Mammary epithelial cell (primary cell): ENCODE data around the gene TPSB2.

Source experiments
- EZH2 ChIP-seq: IDR thresholded peaks from 2 replicates; pipeline ENCODE4 v1.6.1; 2012; ENCODE audit warnings: low read length, inconsistent platforms, borderline replicate concordance
- TF ChIP-seq, protein P1 (sequence below), 2 donors: IDR thresholded peaks in 1 of 2; conservative IDR thresholded peaks in 1 of 2; 2 replicates each; pipeline ENCODE4 v1.5.1; 2011 to 2012; ENCODE audit warnings: inconsistent platforms in 2 of 2, low read length in 2 of 2, mild to moderate bottlenecking in 2 of 2, control low read depth in 1 of 2, low read depth in 1 of 2; ENCODE audit not compliant: insufficient read depth in 1 of 2; ENCODE audit errors: extremely low read depth in 1 of 2

DNA sequence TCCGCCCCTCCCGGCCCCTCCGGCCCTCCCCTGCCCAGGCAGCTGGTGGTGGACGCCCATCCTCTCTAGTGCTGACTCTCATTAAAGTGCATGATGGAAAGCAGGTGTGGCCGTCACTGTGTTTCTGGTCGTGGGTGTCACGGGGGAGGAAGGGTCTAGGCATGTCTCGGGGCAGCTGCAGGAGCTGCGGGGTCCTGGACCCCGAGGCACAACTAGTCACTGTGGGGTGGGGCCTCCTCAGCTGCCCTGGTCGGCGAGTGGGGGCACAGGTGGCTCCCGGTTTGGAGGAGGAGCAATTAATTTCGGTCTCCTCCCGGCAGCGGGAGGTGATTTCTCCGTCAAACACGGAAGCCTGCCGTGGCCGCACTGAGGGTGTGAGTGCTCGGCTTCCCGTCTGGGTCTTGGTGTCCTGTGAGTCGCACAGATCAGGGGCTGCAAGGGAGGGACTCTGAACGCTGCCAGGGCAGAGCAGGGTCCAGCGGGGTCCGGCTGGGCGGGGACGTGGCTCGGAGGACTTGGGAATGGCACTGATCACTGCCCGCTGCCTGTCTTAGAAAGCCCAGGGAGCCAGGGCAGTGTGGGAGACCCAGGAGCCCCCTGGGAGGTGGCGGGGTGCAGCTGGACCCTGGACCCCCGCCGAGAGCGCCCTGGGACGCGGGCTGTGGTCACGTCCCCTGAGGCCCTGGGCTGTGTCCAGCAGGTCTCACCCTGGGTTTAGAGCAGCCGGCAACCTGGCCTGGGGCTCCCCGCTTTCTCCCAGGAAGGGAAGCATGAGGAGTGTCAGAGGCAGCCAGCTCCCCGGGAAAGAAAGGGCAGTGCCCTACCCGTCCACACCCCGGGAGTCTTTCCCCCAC, 29.1 kb upstream of the TPSB2 start:
- TF ChIP-seq, protein P1, sequence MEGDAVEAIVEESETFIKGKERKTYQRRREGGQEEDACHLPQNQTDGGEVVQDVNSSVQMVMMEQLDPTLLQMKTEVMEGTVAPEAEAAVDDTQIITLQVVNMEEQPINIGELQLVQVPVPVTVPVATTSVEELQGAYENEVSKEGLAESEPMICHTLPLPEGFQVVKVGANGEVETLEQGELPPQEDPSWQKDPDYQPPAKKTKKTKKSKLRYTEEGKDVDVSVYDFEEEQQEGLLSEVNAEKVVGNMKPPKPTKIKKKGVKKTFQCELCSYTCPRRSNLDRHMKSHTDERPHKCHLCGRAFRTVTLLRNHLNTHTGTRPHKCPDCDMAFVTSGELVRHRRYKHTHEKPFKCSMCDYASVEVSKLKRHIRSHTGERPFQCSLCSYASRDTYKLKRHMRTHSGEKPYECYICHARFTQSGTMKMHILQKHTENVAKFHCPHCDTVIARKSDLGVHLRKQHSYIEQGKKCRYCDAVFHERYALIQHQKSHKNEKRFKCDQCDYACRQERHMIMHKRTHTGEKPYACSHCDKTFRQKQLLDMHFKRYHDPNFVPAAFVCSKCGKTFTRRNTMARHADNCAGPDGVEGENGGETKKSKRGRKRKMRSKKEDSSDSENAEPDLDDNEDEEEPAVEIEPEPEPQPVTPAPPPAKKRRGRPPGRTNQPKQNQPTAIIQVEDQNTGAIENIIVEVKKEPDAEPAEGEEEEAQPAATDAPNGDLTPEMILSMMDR (conservative IDR thresholded peaks at IDR 0.05 in 1 of 2, IDR thresholded peaks at IDR 0.05 in 1 of 2; ENCODE audit: extremely low read depth in 1 of 2, insufficient read depth in 1 of 2, low read depth in 1 of 2, low read length in 2 of 2) = no peak
- TF ChIP-seq EZH2 = no peak
